GM18867 (cell line): ENCODE results near the gene RPTOR.
A peak's percentile ranks its signal among the peaks of the same experiment; 100 is the strongest.

Experiments used
- ATAC-seq: cut with Tn5 transposase; IDR thresholded peaks from one replicate; pipeline ENCODE4 v1.9.1; 2021; ENCODE audit warnings: mild to moderate bottlenecking, moderate library complexity; ENCODE audit not compliant: unreplicated experiment

Gene RPTOR

GRCh38 chr17:80882926-80883685 lies 338.5 kb downstream of the RPTOR start:
- no peak for ATAC-seq

GRCh38 chr17:80883831-80884735 lies 339.4 kb downstream of the RPTOR start:
- no peak for ATAC-seq

GRCh38 chr17:80884811-80885210 lies 340.2 kb downstream of the RPTOR start:
- ATAC-seq, result no peak

GRCh38 chr17:80885947-80886582 lies 341.4 kb downstream of the RPTOR start:
- no peak for ATAC-seq

- no peak for ATAC-seq
These were observed 342.3 kb downstream of the RPTOR start for GRCh38 chr17:80886641-80887573.

- ATAC-seq, result no peak
These were observed 343.1 kb downstream of the RPTOR start for GRCh38 chr17:80887639-80888175.

GRCh38 chr17:80888276-80889160 lies 343.9 kb downstream of the RPTOR start:
- no peak for ATAC-seq

GRCh38 chr17:80889231-80890195 lies 344.9 kb downstream of the RPTOR start:
- ATAC-seq, result no peak

GRCh38 chr17:80890196-80890920 lies 345.7 kb downstream of the RPTOR start:
- ATAC-seq, result no peak

GRCh38 chr17:80890921-80891396 lies 346.3 kb downstream of the RPTOR start:
- ATAC-seq, result no peak

- peak; percentile 40 for ATAC-seq
These were observed 346.9 kb downstream of the RPTOR start for GRCh38 chr17:80891397-80892018.

- peak; percentile 66 for ATAC-seq
These were observed 347.6 kb downstream of the RPTOR start for GRCh38 chr17:80892019-80892855.

GRCh38 chr17:80892900-80893603 lies 348.4 kb downstream of the RPTOR start:
- ATAC-seq, result no peak

GRCh38 chr17:80893604-80894438 lies 349.2 kb downstream of the RPTOR start:
- ATAC-seq, result no peak

GRCh38 chr17:80894439-80894721 lies 349.7 kb downstream of the RPTOR start:
- no peak for ATAC-seq
